ENCODE results near the gene GNPAT. TPM values are rescaled to one million over a fixed set of nuclear protein-coding genes. Genes with fewer than 3 reads are reported as not detected.
A peak's percentile ranks its signal among the peaks of the same experiment; 100 is the strongest.

Gene GNPAT
- total and polyA plus RNA-seq, 2 of the 8 experiments (the other 6 are each of a cell fraction or from before 2014, with no cell fraction given): 22.9 to 47.4 TPM

DNA sequence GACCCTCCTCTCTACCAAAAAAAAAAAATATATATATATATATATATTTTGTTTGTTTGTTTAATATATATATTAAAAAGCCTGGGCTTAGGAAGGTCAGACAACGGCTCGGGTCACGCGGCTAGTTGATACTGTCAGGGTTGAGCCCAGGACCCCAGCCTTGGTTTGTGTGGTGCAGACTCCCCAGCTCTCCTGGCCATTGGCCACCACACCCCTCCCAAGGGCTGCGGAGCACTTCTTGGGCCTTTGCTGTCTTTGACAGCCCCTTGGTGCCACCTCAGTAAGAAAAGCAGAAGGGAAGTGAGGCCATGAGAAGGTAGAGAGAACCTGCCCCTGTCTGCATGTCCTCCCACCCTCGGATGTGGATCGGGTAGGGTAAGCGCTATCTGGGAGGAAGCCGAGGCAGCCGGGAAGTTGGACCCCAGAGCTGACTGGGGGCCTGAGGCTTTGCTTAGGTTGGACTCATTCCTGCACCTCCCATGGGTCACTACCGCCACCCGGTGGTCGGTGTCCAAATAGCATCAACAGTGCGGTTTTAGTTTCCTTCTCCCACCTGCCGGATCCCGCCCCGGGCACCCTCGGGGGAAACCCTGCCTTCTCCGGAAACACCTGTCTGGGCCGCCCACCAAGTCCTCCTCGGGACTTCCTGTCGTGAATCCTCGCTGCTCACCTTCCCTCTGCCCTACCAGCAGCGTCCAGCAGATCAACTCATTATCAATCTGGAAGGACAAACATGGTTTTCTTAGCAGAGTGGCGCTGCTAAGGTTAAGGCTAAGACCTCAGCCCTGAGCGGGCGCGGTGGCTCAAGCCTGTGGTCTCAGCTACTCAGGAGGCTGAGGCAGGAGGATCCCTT lies 29.8 kb upstream of the GNPAT start:
- Histone ChIP-seq H3K4me1 (replicated peaks in 1 of 4; ENCODE audit: control insufficient read depth in 3 of 4, insufficient read depth in 4 of 4, low read length in 3 of 4) (peaks cover 0 to 4% (median 0%) of the 10 kb centered on the region in 4 experiments; a peak in 5 of 7 replicates), H3K14ac (ENCODE audit: insufficient read length) (no peak overlapping the region), H4K91ac (replicated peaks; ENCODE audit: insufficient read length, low read length) (no peak overlapping the region), H2AFZ (ENCODE audit: low read length) (peak overlapping the region; percentile 43; the same call in 1 of the 2 replicates), H3K23me2 (ENCODE audit: low read depth, low read length) (no peaks in the 10 kb centered on the region), H4K20me1 (replicated peaks in 1 of 2; ENCODE audit: control insufficient read depth in 1 of 2, insufficient read depth in 2 of 2, low read length in 2 of 2) (peaks cover 0 to 11% of the 10 kb centered on the region in 2 experiments), H3K4ac (replicated peaks; ENCODE audit: insufficient read length, low read depth, low read length) (no peak overlapping the region), H3K4me2 (ENCODE audit: insufficient read depth in 1 of 2, low read depth in 2 of 2, low read length in 2 of 2) (peak overlapping the region in 1 of 2 experiments; percentile 63; a peak in 3 of 4 replicates), H3K27ac (ENCODE audit: low read depth, low read length) (no peak overlapping the region), H4K5ac (ENCODE audit: insufficient read length, low read depth, low read length) (no peak overlapping the region), H2BK5ac (ENCODE audit: low read depth, low read length) (no peak overlapping the region), H3K79me2 (ENCODE audit: control insufficient read depth in 1 of 2, insufficient read depth in 2 of 2, low read length in 2 of 2) (no peaks in the 10 kb centered on the region), H3K36me3 (ENCODE audit: control insufficient read depth in 2 of 4, insufficient read depth in 4 of 4, low read length in 3 of 4) (no peaks in the 10 kb centered on the region), H3K9me3 (ENCODE audit: insufficient read depth in 2 of 2, low read depth in 1 of 2, low read length in 1 of 2) (no peaks in the 10 kb centered on the region), H3K56ac (replicated peaks; ENCODE audit: insufficient read length, low read depth, low read length) (no peak overlapping the region), H2AK5ac (ENCODE audit: low read depth, low read length) (no peak overlapping the region), H4K8ac (ENCODE audit: extremely low read depth, insufficient read depth, low read length) (no peak overlapping the region), H3K23ac (ENCODE audit: insufficient read length) (no peak overlapping the region), H3K27me3 (replicated peaks in 1 of 4; ENCODE audit: control insufficient read depth in 3 of 4, extremely low read depth in 1 of 4, insufficient read depth in 3 of 4, low read length in 3 of 4) (peaks cover 31 to 44% (median 39%) of the 10 kb centered on the region in 4 experiments), H3K4me3 (ENCODE audit: extremely low read depth in 1 of 4, insufficient read depth in 2 of 4, low read depth in 3 of 4, low read length in 4 of 4) (peak overlapping the region in 1 of 4 experiments; percentile 42; a peak in 1 of 8 replicates), H3K79me1 (ENCODE audit: low read depth, low read length) (no peaks in the 10 kb centered on the region), H2BK15ac (ENCODE audit: low read length) (no peak overlapping the region), H2BK120ac (replicated peaks; ENCODE audit: low read depth, low read length) (no peak overlapping the region), H3K18ac (ENCODE audit: extremely low read depth, low read length) (no peak overlapping the region), H2BK20ac (ENCODE audit: low read length) (no peak overlapping the region), H3K9ac (replicated peaks in 1 of 4; ENCODE audit: extremely low read depth in 1 of 4, low read depth in 3 of 4, low read length in 3 of 4) (no peak overlapping the region), H2BK12ac (ENCODE audit: low read depth, low read length) (no peak overlapping the region)
- ChIA-PET CTCF (ENCODE audit: partially characterized antibody) (interaction anchor here (0.7 to 4.0 kb wide), 36 partner anchors 9 to 430 kb away, joined by 3 to 24 read pairs (median 4); partner anchors contain the start of gene ARV1), POLR2A (ENCODE audit: partially characterized antibody) (interaction anchor here (0.7 kb wide), 1 partner anchor 279 kb away, joined by 3 read pairs; no protein-coding TSS in a partner anchor)
- peak; percentile 81 to 99 for DNase-seq (ENCODE audit: low read depth in 1 of 2, low spot score in 2 of 2)
- FAIRE-seq: peak; percentile 63
- WGBS, 2 experiments (ENCODE audit: extremely low coverage in 1 of 2, insufficient coverage in 1 of 2, insufficient read length in 1 of 2, insufficient replicate concordance in 2 of 2, low coverage in 1 of 2, low lambda C conversion rate in 2 of 2, missing lambda C conversion rate in 1 of 2): 27% methylated on average over 28 of the region's 28 CpGs; no CpG with 5 or more reads in 1 of the 2 experiments
- TF ChIP-seq RAD21 (IDR thresholded peaks at IDR 0.05 in 1 of 2, conservative IDR thresholded peaks at IDR 0.05 in 1 of 2; ENCODE audit: low read depth in 2 of 2, low read length in 2 of 2) (peak; percentile 97 to 98), HDAC6 (IDR thresholded peaks at IDR 0.05; ENCODE audit: low read depth, low read length) (no peak), NRF1 (IDR thresholded peaks at IDR 0.05; ENCODE audit: low read depth, low read length) (no peak), YY1 (IDR thresholded peaks at IDR 0.05; ENCODE audit: low read depth, low read length) (0 out of 2 replicates have a peak, but pooled peaks have one; percentile 24), JUN (IDR thresholded peaks at IDR 0.05; ENCODE audit: low read depth, low read length) (no peak), CREB1 (IDR thresholded peaks at IDR 0.05) (no peak)
- TF ChIP-seq, protein P1, sequence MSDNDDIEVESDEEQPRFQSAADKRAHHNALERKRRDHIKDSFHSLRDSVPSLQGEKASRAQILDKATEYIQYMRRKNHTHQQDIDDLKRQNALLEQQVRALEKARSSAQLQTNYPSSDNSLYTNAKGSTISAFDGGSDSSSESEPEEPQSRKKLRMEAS (IDR thresholded peaks at IDR 0.05): peak; percentile 26; the same call in 1 of the 2 replicates
- TF ChIP-seq, protein P2, sequence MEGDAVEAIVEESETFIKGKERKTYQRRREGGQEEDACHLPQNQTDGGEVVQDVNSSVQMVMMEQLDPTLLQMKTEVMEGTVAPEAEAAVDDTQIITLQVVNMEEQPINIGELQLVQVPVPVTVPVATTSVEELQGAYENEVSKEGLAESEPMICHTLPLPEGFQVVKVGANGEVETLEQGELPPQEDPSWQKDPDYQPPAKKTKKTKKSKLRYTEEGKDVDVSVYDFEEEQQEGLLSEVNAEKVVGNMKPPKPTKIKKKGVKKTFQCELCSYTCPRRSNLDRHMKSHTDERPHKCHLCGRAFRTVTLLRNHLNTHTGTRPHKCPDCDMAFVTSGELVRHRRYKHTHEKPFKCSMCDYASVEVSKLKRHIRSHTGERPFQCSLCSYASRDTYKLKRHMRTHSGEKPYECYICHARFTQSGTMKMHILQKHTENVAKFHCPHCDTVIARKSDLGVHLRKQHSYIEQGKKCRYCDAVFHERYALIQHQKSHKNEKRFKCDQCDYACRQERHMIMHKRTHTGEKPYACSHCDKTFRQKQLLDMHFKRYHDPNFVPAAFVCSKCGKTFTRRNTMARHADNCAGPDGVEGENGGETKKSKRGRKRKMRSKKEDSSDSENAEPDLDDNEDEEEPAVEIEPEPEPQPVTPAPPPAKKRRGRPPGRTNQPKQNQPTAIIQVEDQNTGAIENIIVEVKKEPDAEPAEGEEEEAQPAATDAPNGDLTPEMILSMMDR (IDR thresholded peaks at IDR 0.05; ENCODE audit: control extremely low read depth in 1 of 3, insufficient read depth in 1 of 3, low read depth in 1 of 3, low read length in 3 of 3): peak; percentile 85 to 94 (median 93)
